ENCODE measurements around the gene LAMA2.

Gene LAMA2

DNA sequence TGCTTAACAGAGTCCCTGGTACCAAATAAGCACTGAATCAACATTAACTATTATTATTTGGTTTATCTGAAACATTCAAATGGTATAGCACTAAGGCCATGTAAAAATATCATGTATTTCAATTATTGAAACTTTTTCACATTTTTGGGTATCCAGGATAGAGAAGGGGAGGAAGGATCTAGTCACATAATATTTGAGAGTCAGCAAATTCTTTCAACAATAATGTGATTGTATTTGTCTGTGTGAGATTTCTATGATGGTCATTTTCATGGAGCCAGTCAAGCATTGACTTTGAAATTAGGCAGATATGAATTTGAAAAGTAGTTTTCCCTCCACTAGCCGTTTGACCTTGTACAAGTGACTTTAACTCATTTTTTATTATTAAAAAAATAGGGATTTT lies 67.9 kb downstream of the LAMA2 start:
- DNase-seq, result no peak

DNA sequence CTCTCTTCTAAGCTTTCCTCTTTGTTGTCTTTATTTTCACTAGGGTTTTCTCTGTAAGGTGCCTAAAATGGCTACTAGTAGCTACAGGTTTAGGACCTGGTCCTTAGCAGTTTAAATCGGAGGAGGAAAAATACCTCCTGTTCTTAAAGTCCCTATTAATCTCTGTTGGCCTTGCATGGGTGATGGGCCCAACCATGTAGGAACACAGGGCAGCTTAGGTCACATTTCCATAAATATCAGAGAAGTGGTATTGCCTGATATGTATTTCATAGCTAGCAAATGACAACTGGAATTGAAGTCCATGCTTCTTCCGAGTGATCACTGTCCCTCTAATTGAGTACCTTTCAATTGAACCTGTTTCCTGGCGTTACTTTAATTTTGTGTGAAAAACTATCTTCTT lies 70.0 kb downstream of the LAMA2 start:
- DNase-seq, result no peak
- no peak for TF ChIP-seq CTCF (IDR thresholded peaks at IDR 0.05; ENCODE audit: low read depth, low read length)
- no peaks in the 10 kb centered on the region for H3K36me3 ChIP-seq
- H3K4me3 ChIP-seq (ENCODE audit: low read depth, low read length), result no peak overlapping the region
- no peaks in the 10 kb centered on the region for H3K9me3 ChIP-seq (ENCODE audit: severe bottlenecking)
- H3K27me3 ChIP-seq (ENCODE audit: insufficient read depth, low read depth, severe bottlenecking), result no peaks in the 10 kb centered on the region
- no peak overlapping the region for H3K27ac ChIP-seq

More for the DNA sequence above, 67.9 kb downstream of the LAMA2 start:
- Histone ChIP-seq H3K9me3 (ENCODE audit: severe bottlenecking) (no peaks in the 10 kb centered on the region), H3K27ac (no peak overlapping the region), H3K36me3 (no peaks in the 10 kb centered on the region), H3K4me3 (ENCODE audit: low read depth, low read length) (no peak overlapping the region), H3K27me3 (ENCODE audit: insufficient read depth, low read depth, severe bottlenecking) (no peaks in the 10 kb centered on the region)
- TF ChIP-seq CTCF (IDR thresholded peaks at IDR 0.05; ENCODE audit: low read depth, low read length), result no peak

- DNase-seq, result no peak
- TF ChIP-seq CTCF (IDR thresholded peaks at IDR 0.05; ENCODE audit: low read depth, low read length), result no peak
- no peak overlapping the region for H3K27ac ChIP-seq
- no peaks in the 10 kb centered on the region for H3K9me3 ChIP-seq (ENCODE audit: severe bottlenecking)
- H3K4me3 ChIP-seq (ENCODE audit: low read depth, low read length), result no peak overlapping the region
- no peaks in the 10 kb centered on the region for H3K36me3 ChIP-seq
- H3K27me3 ChIP-seq (ENCODE audit: insufficient read depth, low read depth, severe bottlenecking), result no peaks in the 10 kb centered on the region
Measured at GRCh38 chr6:128954308-128955043, 71.5 kb downstream of the LAMA2 start.

DNA sequence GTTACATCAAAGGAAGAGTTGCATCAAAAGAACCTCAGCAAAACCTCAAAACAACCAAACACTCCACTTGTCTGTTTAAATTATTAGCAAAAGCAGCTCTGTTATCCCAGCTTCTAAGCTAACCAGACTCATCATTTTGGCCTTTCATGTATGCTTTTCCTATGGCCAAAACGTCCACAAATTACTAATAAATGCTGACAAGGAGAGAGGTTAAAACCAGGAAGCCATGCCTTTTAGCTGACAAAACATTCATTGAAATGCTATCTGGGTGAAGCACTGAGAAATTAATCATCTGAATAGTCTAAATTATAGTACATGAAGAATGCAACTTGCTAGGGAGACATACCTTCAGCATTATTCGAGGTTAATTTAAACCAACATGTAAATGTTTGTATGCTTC lies 80.6 kb downstream of the LAMA2 start:
- Histone ChIP-seq H3K4me3 (ENCODE audit: low read depth, low read length) (no peak overlapping the region), H3K9me3 (ENCODE audit: severe bottlenecking) (no peaks in the 10 kb centered on the region), H3K27ac (no peak overlapping the region), H3K27me3 (ENCODE audit: insufficient read depth, low read depth, severe bottlenecking) (no peaks in the 10 kb centered on the region), H3K36me3 (no peaks in the 10 kb centered on the region)
- no peak for DNase-seq
- no peak for TF ChIP-seq CTCF (IDR thresholded peaks at IDR 0.05; ENCODE audit: low read depth, low read length)

DNA sequence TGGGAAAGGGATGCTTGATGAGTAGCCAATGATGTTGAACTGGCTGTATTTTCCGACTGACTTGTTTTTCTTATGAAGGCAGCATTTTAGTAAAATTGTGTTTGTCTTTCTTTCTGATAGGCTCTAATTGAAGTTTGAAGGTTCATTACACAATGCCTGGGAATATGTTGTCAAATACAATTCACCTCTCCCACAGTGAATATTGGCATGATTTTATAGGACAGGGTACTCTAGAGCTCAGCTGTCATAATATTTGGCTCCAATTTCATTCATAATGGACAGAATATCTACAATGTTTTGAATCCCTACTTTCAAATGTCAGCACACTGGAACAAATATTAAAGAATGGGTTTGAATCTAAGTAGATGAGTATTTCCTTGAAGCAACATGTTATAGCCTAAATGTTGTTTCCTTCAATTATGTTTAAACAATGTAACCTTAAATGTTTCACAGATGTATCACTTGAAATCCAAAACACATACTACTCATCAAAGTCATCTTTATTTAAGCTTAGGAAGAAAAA lies 81.4 kb downstream of the LAMA2 start:
- no peak for DNase-seq
- TF ChIP-seq CTCF (IDR thresholded peaks at IDR 0.05; ENCODE audit: low read depth, low read length), result no peak
- H3K9me3 ChIP-seq (ENCODE audit: severe bottlenecking), result no peaks in the 10 kb centered on the region
- no peak overlapping the region for H3K4me3 ChIP-seq (ENCODE audit: low read depth, low read length)
- no peaks in the 10 kb centered on the region for H3K27me3 ChIP-seq (ENCODE audit: insufficient read depth, low read depth, severe bottlenecking)
- H3K27ac ChIP-seq, result no peak overlapping the region
- no peaks in the 10 kb centered on the region for H3K36me3 ChIP-seq

GRCh38 chr6:128964771-128965170 lies 81.8 kb downstream of the LAMA2 start:
- Histone ChIP-seq H3K36me3 (no peaks in the 10 kb centered on the region), H3K4me3 (ENCODE audit: low read depth, low read length) (no peak overlapping the region), H3K27me3 (ENCODE audit: insufficient read depth, low read depth, severe bottlenecking) (no peaks in the 10 kb centered on the region), H3K27ac (no peak overlapping the region), H3K9me3 (ENCODE audit: severe bottlenecking) (no peaks in the 10 kb centered on the region)
- no peak for TF ChIP-seq CTCF (IDR thresholded peaks at IDR 0.05; ENCODE audit: low read depth, low read length)
- no peak for DNase-seq

Data from WERI-Rb-1 (cell line).